Lung (tissue), 12 donors: Measurements from ENCODE around the gene UQCC5. TPM values are rescaled to one million over a fixed set of nuclear protein-coding genes. Genes with fewer than 3 reads are reported as not detected.

Experiments
- ATAC-seq: fragments of 200-7000 bp; cut with Tn5 transposase; one replicate; pipeline ENCODE4 v1.9.1; 2020; ENCODE audit warnings: moderate number of reproducible peaks; ENCODE audit not compliant: insufficient read depth, low FRiP score
- DNase-seq, 3 donors: peaks; one replicate each; pipeline ENCODE4 v3.0.0-alpha.2; 2013 to 2017
- H3K27ac ChIP-seq, 2 donors: one replicate each; pipeline ENCODE4 v1.5.1; 2013; ENCODE audit warnings: mild to moderate bottlenecking in 2 of 2, moderate library complexity in 2 of 2, control low read depth in 1 of 2, inconsistent platforms in 1 of 2, low read depth in 1 of 2, low read length in 1 of 2
- H3K27me3 ChIP-seq, 3 donors: one replicate each; pipeline ENCODE4 v1.5.1; 2013; ENCODE audit warnings: low read length in 2 of 3; ENCODE audit not compliant: control insufficient read depth in 3 of 3, insufficient read depth in 3 of 3
- H3K36me3 ChIP-seq, 4 donors: one replicate each; pipeline ENCODE4 v1.5.1; 2013; ENCODE audit warnings: low read length in 4 of 4, mild to moderate bottlenecking in 1 of 4, moderate library complexity in 1 of 4; ENCODE audit not compliant: control insufficient read depth in 4 of 4, insufficient read depth in 4 of 4
- H3K4me1 ChIP-seq, 5 donors: one replicate each; pipeline ENCODE4 v1.5.1; 2013; ENCODE audit warnings: low read length in 5 of 5, mild to moderate bottlenecking in 2 of 5, moderate library complexity in 1 of 5; ENCODE audit not compliant: control insufficient read depth in 5 of 5, insufficient read depth in 5 of 5
- H3K4me3 ChIP-seq: one replicate; pipeline ENCODE4 v1.5.1; 2013; ENCODE audit warnings: mild to moderate bottlenecking, control low read depth, moderate library complexity
- H3K9ac ChIP-seq, 2 donors: one replicate each; pipeline ENCODE4 v1.5.1; 2013; ENCODE audit warnings: low read length in 2 of 2, control low read depth in 1 of 2; ENCODE audit not compliant: insufficient read depth in 1 of 2
- H3K9me3 ChIP-seq, 4 donors: one replicate each; pipeline ENCODE4 v1.5.1; 2013; ENCODE audit warnings: low read length in 3 of 4, mild to moderate bottlenecking in 1 of 4, moderate library complexity in 1 of 4; ENCODE audit not compliant: control insufficient read depth in 4 of 4, insufficient read depth in 3 of 4
- WGBS, 2 donors: extraction: QIAGEN DNeasy Blood & Tissue Kit; methylation state at CpG; one replicate each; pipeline ENCODE4 v1.1.7; 2013; 5-methylcytosine and 5-hydroxymethylcytosine counted together
- polyA plus RNA-seq, 2 donors: library from polyadenylated mRNA; stranded (reverse); fragments of 200-250 nt; gene quantifications; one replicate each; pipeline ENCODE4 v1.2.1, GENCODE V29; 2013
- total RNA-seq, 2 donors: library from RNA; depleted of rRNA in 1 of 2; stranded (reverse); fragments of >200 nt in 1 of 2; gene quantifications; one replicate each; pipeline ENCODE4 v1.2.1, GENCODE V29; 2014 to 2021
- TF ChIP-seq, protein P1 (sequence below): IDR thresholded peaks from 2 replicates; pipeline ENCODE4 v1.5.1; 2012; ENCODE audit warnings: mild to moderate bottlenecking; ENCODE audit errors: control extremely low read depth, extremely low read depth
- donor health status: control.
- donor health status: control.
- donor health status: Bipolar disorder and iron deficiency.
- donor health status: healthy.
- donor health status: DM: yes; HTN: yes; CAD: no.

Gene UQCC5
- total and polyA plus RNA-seq, 4 donors = 3.1 to 104 (median 25.9) TPM

DNA sequence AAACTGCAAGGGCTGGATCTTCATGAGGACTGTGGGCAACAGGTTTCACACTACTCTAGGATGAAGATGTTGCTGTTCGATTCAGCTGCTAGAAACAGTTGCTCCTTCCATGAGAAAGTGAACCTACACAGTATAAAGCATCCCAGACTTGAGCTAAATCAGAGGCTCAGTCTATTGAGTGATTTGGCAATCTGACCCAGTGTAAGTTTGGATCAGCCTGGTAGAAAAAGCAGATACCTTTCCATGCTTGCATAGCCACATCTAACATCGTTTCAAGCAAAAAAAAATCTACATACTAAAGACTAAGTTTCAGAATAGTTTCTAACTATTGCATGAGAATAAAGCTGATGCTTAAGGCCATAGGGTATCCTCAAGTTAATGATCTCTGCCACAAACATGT lies 4.6 kb downstream of the UQCC5 start:
- TF ChIP-seq, protein P1, sequence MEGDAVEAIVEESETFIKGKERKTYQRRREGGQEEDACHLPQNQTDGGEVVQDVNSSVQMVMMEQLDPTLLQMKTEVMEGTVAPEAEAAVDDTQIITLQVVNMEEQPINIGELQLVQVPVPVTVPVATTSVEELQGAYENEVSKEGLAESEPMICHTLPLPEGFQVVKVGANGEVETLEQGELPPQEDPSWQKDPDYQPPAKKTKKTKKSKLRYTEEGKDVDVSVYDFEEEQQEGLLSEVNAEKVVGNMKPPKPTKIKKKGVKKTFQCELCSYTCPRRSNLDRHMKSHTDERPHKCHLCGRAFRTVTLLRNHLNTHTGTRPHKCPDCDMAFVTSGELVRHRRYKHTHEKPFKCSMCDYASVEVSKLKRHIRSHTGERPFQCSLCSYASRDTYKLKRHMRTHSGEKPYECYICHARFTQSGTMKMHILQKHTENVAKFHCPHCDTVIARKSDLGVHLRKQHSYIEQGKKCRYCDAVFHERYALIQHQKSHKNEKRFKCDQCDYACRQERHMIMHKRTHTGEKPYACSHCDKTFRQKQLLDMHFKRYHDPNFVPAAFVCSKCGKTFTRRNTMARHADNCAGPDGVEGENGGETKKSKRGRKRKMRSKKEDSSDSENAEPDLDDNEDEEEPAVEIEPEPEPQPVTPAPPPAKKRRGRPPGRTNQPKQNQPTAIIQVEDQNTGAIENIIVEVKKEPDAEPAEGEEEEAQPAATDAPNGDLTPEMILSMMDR = no peak

DNA sequence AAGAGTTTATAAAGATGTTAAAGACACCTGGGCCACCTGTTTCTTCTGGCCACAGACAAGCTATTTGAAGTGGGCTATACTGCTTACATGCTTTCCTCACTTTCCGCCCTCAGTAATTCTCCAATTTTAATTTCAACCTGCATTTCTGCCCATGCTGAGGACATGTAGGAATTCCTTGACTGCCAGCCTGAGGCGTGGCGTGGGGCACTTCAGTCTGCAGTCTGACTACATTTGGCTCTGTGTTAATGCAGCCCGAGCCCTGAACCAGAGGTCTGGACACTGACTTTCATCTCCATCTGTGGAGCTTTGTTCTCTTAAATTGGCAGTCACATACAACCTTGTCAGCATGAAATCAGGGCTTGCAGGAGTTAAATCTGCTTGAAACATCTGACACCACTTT lies 8.5 kb downstream of the UQCC5 start:
- no peaks in the 10 kb centered on the region for H3K27me3 ChIP-seq
- H3K4me1 ChIP-seq = no peaks in the 10 kb centered on the region
- no peaks in the 10 kb centered on the region for H3K9me3 ChIP-seq
- peaks cover 8 to 23% (median 12%) of the 10 kb centered on the region in 4 donors for H3K36me3 ChIP-seq
- TF ChIP-seq, protein P1 = no peak
- no peak overlapping the region for H3K27ac ChIP-seq
- no peak for DNase-seq
- no peak for ATAC-seq
- H3K9ac ChIP-seq = no peak overlapping the region
- H3K4me3 ChIP-seq = no peak overlapping the region
- 68 to 90% methylated on average over 4 of the region's 4 CpGs for WGBS, 2 donors

More for the DNA sequence above, 4.6 kb downstream of the UQCC5 start:
- Histone ChIP-seq H3K4me3 (no peak overlapping the region), H3K36me3 (peaks cover 0 to 8% (median 4%) of the 10 kb centered on the region in 4 donors), H3K9me3 (no peaks in the 10 kb centered on the region), H3K9ac (no peak overlapping the region), H3K27me3 (no peaks in the 10 kb centered on the region), H3K27ac (no peak overlapping the region), H3K4me1 (peaks cover 4 to 19% (median 9%) of the 10 kb centered on the region in 5 donors)
- WGBS, 2 donors = 82 to 96% methylated on average over 2 of the region's 2 CpGs
- ATAC-seq (no peak), DNase-seq (no peak)

DNA sequence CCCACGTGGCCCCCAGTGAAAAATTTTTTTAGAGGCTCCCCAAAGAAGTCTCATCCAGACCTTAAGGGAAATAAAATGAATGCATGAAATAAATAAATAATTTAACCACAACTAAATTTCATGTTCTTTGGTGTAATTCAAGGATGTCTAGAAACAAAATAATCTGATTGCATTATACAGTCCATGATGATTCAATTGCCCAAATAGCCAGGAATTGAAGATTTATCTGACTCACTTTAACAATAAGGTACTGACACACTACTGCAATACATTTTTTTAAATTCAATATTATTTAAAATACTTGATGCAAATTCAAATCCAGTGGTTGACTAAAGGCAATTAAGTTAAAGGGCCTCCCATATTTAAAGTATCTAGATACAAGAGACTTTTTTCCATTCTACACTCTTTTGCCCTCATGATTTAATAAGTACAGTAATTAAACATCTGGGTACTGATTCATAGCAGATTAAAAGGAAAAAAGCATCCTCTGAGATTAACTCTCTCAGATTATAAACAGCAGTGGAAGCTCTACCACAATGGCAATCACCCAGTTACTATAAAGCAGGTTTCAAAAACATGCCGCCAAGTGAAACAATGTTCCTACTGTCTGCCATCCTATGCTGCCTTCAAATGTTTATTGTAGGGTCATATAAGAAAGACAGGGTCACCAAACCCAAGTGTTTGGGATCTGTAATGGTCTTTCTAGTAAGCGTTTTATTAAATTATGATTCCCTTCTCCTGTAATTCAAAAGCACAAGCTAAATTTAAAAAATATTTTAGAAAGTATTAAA lies 9.9 kb downstream of the UQCC5 start:
- Histone ChIP-seq H3K27me3 (no peaks in the 10 kb centered on the region), H3K27ac (no peak overlapping the region), H3K9me3 (peaks cover 0 to 2% (median 0%) of the 10 kb centered on the region in 4 donors), H3K4me3 (no peak overlapping the region), H3K9ac (no peak overlapping the region), H3K4me1 (no peaks in the 10 kb centered on the region), H3K36me3 (peaks cover 15 to 32% (median 20%) of the 10 kb centered on the region in 4 donors)
- TF ChIP-seq, protein P1 = no peak
- ATAC-seq (no peak), DNase-seq (no peak)
- 88 to 97% methylated on average over 3 of the region's 3 CpGs for WGBS, 2 donors
